LNCaP clone FGC (cell line): ENCODE data around the gene CD82.

Source experiments
- DNase-seq: peaks from one replicate; pipeline ENCODE4 v3.0.0-alpha.2; 2011; ENCODE audit warnings: low read depth
- H3K4me3 ChIP-seq: 2 replicates; pipeline ENCODE4 v1.5.1; 2011; ENCODE audit warnings: mild to moderate bottlenecking, low read depth, low read length, control low read depth
- CTCF ChIP-seq: IDR thresholded peaks from 2 replicates; pipeline ENCODE4 v1.5.1; 2012; ENCODE audit warnings: mild to moderate bottlenecking; ENCODE audit not compliant: control insufficient read depth, insufficient read depth; ENCODE audit errors: extremely low read depth

CD82 gene

GRCh38 chr11:44522294-44522693 lies 43.2 kb upstream of the CD82 start:
- TF ChIP-seq CTCF = no peak
- no peak for DNase-seq
- no peak overlapping the region for H3K4me3 ChIP-seq

- TF ChIP-seq CTCF = no peak
- DNase-seq = no peak
- H3K4me3 ChIP-seq = no peak overlapping the region
Observed at GRCh38 chr11:44524346-44524745, 41.1 kb upstream of the CD82 start.

- no peak overlapping the region for H3K4me3 ChIP-seq
- no peak for TF ChIP-seq CTCF
- DNase-seq = no peak
Observed at GRCh38 chr11:44524751-44525201, 40.7 kb upstream of the CD82 start.

GRCh38 chr11:44525473-44526252 lies 39.8 kb upstream of the CD82 start:
- H3K4me3 ChIP-seq = no peak overlapping the region
- no peak for DNase-seq
- no peak for TF ChIP-seq CTCF

DNA sequence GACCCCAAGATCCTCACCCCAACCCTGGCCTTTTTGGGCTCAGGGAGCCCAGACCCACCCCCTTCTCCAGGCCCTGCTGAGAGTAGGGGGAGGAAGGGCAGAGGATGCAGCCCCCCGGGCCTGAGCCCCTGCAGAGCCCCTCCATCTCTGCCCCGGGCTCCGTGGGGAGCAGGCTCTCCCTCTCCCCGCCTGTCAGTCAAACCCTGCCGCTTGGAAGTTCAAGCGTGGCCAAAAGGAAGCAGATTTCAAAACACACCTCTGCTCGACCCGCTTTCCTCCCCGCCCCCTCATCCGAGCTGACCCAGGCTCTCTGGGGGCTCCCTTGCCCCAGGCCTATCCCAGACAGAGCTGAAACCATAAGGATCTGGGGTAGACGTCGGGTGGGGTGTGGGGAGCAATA lies 39.0 kb upstream of the CD82 start:
- DNase-seq = no peak
- no peak overlapping the region for H3K4me3 ChIP-seq
- TF ChIP-seq CTCF = no peak

- DNase-seq = no peak
- no peak for TF ChIP-seq CTCF
- no peak overlapping the region for H3K4me3 ChIP-seq
Observed at GRCh38 chr11:44527476-44527875, 38.0 kb upstream of the CD82 start.

- no peak overlapping the region for H3K4me3 ChIP-seq
- TF ChIP-seq CTCF = no peak
- DNase-seq = no peak
Observed at GRCh38 chr11:44528103-44528502, 37.4 kb upstream of the CD82 start.
